ENCODE results near the gene CTNNA3.

DNA sequence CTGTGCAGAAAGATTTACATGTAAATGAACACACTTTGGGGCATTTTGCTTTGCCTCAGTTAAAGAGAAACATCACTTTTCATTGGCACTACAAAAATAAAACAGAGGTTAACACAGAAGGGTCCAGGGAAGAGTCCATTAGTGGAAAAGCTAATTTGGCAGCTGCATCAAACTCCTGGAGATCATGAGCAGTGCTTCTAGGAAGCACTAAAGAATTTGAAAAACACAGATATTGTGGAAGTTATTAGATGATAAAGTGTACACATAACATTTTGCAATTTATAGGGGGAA lies 608.9 kb downstream of the CTNNA3 start:
- TF ChIP-seq, protein P1, sequence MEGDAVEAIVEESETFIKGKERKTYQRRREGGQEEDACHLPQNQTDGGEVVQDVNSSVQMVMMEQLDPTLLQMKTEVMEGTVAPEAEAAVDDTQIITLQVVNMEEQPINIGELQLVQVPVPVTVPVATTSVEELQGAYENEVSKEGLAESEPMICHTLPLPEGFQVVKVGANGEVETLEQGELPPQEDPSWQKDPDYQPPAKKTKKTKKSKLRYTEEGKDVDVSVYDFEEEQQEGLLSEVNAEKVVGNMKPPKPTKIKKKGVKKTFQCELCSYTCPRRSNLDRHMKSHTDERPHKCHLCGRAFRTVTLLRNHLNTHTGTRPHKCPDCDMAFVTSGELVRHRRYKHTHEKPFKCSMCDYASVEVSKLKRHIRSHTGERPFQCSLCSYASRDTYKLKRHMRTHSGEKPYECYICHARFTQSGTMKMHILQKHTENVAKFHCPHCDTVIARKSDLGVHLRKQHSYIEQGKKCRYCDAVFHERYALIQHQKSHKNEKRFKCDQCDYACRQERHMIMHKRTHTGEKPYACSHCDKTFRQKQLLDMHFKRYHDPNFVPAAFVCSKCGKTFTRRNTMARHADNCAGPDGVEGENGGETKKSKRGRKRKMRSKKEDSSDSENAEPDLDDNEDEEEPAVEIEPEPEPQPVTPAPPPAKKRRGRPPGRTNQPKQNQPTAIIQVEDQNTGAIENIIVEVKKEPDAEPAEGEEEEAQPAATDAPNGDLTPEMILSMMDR (IDR thresholded peaks at IDR 0.05): no peak
- TF ChIP-seq POLR2A (IDR thresholded peaks at IDR 0.05): no peak

All from lower leg skin (tissue), 3 donors.